GM18873 (cell line): ENCODE results near the gene PDRG1.
A peak's percentile ranks its signal among the peaks of the same experiment; 100 is the strongest.

Source experiments
- ATAC-seq: cut with Tn5 transposase; IDR thresholded peaks from one replicate; pipeline ENCODE4 v1.9.1; 2021; ENCODE audit warnings: mild to moderate bottlenecking, moderate library complexity, moderate number of reproducible peaks; ENCODE audit not compliant: unreplicated experiment, low FRiP score

Gene PDRG1

DNA sequence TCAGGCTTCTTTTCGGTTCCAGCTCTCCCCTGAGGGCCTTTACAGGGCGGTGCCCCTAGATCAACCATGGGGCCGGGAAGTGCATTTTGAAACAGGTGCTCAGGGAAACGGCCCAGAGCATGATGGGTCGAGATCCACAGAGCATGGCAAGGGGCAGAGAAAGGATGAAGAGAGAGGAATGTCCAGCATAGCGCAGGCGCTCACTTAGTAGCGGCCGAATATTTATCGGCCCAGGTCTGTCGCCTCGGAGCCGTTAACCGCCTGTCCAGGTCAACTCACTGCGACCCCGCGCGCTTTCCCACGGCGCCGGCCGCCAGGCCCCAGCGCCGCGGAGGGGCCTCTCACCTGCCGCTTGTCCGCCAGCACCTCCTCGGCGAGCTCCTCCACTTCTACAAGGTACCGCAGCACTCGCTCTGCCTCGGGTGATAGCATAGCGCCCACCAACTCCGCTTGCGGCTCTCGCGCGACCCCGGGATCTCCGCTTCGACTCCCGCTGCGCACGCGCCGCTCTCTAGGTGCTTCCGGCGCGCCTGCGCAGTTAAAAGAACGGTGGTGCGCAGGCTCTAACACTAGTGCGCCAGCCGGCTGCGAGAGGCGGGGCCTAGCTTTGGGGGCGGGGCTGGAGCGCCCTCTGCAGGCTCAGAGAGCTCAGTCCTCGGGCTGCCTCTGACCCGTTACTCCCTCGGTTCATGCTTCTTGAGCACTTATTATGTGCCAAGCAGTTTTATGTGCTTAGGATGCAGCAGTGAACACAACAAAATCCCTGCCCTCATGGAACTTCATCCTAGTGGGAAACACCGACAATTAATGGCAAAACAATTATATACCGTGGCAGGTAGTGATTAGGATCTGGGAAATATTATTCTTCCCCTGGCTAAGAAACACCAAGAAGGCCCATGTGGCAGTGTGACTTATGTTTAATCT lies at the start of gene PDRG1:
Gene PDRG1 (minus strand): TSS at position 517 of the 924 bp plus-strand sequence. CDS start 85 bp downstream, at position 432.
- peak; percentile 80 for ATAC-seq

DNA sequence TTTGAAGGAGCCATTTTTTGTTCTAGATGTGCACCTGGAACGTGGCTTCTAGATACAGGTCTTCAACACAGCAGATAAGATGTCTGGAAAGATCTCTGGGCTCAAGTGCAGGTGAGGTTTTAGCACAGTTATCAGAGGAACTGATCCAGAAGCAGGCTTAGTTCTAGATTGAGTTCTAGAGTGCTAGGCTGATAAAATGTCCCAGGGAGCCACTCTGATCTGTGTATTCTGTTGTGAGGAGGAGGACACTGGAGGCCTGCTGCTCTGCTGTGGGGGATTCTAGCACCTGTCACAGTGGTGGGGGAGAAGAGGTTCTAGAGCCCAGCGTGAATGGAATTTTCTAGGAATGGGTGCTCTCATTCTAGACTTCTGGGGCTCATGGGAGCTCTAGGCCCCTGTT lies 46.4 kb upstream of the PDRG1 start:
- no peak for ATAC-seq

DNA sequence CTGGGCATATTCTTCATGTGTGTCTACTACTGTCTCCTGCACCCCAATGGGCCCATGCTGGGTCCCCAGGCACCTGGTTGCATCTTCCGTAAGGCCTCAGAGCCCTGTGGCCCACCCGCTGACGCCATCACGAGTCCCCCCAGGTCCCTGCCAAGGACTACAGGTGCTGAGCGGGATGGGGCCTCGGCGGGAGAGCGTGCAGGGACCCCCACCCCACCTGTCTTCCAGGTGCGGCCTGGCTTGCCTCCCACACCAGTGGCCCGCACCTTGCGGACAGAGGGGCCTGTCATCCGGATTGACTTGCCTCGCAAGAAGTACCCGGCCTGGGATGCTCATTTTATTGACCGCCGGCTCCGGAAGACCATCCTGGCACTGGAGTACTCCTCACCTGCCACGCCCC lies 45.1 kb upstream of the PDRG1 start:
- ATAC-seq: no peak

DNA sequence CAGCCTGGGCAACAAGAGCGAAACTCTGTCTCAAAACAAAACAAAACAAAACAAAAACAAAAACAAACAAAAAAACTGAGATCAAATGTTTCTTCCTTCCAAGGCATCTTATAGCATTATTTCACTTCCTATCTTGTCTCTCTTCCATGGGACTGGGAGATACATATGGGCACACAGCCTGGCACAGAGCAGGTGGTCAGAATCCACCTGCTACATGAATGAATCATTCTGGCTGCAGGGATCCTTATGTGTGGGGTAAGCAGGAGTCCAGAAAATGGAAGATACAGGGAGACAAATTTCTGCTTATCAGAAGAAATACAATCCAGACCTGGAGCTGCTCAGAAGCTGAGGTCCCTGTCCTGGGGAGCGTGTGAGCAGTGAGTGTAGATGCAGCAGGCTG lies 40.2 kb upstream of the PDRG1 start:
- no peak for ATAC-seq

DNA sequence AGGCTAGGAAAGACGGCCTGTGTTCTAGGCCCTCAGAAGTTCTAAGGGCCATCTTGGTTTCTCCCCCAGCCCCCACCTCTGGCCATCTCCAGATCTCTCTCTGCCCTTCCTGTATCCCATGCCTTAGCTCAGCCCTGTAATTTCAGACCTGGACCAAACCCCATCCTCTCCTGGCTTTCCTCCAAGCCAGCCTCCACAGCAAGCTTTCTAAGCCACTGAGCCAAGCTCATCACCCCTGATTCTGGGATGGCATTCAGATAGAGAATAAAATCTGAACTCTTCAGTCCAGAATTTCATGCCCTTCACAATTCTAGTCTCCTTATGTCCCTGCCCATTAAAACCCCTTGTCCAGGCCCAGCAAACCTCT lies 39.5 kb upstream of the PDRG1 start:
- ATAC-seq: no peak

DNA sequence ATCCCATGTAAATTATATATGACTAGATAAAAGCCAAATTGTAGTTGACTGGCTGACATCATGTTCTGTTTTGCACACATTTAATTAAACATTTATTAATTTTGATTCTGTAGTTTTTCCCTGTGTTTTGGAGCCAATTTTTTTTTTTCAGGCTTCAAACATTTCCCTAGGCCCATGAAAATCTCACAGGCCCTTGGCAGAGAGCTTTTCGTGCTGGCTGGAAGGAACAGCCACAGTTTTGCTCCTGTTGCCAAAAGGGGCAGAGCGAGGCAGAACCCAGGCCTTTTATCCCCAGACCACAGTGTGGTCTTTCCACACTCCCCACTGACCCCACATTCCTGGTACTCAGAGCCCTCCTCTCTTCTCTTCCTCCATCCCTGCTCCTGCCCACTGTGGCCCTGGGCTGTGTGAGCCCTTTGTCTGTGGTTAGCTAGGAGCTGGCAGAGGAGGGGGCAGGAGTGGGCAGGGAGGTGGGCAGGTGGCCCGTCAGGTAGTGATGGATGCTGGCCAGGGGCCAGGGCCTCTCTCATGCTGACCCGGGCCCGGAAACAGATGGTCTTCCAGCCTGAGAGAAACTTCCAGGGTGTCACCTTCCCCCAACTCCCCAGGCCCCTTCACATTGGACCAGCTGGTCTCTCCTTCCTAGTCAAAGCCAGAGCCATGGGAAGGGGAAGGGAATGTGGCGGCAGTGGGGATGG lies 38.9 kb upstream of the PDRG1 start:
- no peak for ATAC-seq

DNA sequence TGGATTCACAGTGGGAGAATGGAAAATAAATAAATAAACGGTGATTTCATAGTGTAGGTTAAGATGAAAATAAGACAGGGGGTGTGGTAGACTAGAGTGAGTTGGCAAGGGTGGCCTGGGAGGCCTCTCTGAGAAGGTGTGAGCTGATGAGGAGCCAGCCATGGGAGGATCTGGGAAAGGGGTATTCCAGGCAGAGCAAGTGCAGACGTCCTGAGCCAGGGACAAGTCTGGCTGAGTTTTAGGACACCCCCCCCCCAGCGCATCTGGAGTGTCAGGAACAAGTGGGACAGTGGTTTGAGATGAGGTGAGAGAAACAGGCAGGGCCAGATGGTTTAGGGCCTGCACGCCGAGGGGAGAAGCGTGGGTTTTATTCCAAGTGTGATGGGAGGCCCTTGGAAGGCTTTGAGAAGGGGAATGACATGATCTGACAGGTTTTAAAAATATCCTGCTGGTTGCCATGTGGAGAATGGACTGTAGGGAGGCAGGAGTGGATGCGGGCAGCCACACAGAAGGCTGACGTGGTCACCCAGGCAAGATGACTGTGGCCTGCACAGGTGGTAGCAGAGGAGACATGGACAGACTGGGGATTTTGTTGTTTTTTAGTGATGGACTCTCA lies 37.3 kb upstream of the PDRG1 start:
- no peak for ATAC-seq

DNA sequence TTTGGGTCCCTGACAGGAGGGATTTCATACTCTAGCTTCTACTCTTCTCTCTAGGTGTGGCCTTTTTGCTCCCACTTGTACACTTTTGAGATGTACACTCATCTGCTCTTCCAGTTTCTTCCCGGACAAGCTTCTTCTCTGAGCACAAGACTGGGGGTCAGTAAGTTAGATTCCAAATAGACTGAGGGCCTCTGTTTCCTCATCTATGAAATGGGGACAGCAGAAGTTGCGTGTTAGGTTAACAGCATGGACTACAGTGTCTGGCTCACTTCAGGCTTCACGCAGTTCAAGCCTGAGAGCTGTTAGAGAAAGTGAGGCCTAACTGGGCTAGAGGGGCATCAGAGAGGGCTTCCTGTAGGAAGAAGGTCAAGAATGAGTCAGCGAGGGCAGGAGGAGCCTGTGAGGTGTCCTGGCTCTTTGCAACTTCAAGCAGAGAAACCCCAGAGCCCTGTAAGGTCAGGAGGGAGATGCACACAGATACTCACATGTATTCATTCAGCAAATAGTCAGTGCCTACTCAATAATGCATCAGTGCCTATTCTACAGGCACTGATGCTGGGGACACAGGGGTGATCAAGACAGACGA lies 36.7 kb upstream of the PDRG1 start:
- no peak for ATAC-seq

DNA sequence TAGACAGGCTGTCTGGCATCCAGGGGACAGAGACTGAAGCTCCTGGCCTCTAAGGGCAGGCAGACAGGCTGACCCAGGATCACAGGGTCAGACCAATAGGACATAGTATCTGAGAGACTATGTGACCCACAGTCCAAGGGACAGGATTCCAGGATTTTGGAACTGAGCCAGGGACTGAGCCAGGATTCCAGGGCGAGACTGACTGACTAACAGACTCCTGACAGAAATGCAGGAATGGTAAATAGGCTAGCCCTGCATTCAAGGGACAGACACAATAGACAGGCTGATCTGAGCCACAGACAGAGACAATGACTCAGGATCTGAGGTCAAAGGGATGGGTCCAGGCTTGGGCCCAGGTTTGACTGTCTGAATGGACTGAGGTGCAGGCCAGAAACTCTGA lies 35.9 kb upstream of the PDRG1 start:
- ATAC-seq: no peak

DNA sequence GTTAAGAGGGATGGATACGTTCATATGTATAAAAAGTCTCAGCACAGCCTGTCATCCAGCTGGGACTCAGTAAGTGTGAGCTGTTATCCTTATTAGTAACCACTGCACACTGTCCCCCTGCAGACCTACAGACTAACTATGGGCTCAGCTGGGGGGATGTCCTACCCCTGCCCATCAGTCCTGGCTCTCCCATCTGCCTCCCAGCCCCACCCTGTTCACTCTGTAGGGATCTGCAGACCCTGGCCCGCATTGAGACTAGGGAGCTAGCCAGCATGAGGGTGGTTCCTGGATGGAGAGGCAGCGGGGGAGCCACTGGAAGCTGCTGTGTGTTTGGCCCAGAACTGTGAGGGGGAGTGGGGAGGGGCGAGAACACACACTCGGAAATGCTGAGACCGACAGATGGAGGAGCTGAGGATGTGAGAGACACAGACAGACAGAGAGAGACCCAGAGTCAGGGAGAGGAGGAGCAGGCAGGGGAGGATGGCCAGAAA lies 33.2 kb upstream of the PDRG1 start:
- no peak for ATAC-seq

DNA sequence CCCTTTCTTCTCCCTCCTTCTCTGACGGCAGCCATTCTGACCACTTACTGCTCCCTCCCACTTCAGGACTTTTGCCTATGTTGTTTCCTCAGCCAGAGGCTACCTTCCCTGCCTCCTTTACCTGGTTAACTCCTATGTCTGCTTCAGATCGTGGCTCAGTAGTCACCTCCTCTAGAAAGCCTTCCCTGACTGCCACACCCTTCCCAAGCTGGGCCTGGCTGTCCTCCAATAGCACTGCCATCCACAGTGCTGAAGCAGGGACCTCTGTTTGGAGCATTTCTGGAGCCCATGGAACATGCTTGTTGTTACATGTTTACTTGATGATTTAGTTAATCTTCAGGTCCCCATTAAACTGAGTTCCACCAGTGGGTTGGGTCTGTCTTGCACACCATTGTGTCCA lies 29.9 kb upstream of the PDRG1 start:
- ATAC-seq: no peak

DNA sequence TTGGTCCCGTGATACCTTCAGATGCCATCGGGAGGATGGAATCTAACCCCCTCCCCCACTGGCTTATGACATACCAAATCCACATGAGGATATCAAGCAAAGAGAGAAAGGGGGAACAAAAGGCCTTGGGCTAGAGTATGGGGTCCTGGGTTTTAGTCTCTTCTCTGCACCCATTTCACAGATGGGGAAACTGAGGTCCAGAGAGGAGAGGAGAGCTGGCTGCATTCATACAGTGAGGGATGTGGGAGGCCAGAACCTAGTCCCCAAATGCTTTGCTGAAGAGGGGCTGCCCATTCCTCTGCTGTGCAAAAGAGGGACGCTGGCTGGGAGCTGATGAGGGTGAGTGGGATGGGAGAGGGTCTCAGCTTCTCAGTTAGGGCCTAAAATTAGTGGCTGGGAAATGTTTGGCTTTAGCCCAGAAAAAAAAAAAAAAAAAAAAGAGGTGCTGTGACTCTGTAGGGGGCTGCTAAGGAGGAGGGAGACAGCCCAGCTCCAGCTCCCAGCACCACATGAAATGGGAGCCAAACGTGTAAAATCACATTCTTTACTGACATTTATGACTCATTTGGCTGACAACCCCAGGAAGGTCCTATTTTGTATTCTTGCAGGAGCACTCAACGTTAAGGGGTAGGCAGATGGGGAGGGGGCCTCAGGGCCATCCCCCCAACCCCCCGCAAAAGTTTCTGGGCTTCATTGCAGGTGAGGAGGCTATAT lies 28.0 kb upstream of the PDRG1 start:
- no peak for ATAC-seq

DNA sequence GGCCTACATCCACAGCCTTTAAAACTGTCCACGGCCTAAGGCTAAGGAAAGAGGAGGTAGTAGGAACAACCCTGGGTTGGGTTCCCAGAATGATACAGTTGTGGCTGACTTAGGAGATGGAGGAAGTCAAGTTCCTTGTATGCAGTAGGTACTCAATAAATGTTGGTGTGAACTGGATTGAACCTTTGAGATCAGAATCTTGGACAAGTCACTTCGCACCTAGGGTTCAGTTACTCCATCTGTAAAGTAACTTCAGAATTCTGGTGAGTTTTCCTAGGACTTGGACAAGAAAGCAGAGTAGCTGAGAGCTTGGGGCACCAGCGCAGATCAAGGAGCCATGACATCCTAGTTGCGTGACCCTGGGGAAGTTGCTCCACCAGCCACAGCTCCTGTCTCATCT lies 25.2 kb upstream of the PDRG1 start:
- no peak for ATAC-seq

DNA sequence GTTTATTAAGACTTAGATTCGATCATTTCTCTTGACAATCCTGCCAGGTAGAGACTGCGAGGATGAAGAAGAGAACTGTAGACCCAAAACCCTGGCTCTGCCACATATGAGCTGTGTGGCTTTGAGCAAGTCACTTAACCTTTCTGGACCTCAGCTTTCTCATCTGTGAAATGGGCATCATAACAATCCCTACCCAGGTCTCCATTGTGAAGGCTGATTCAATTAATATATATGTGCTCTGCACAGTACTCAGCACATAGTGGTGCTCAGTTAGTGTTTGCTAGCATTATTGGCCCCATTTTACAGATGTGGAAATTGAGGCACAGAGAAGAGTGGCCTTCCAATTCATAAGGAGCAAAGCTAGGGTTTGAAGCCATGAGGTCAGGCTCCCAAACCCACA lies 24.0 kb upstream of the PDRG1 start:
- no peak for ATAC-seq

DNA sequence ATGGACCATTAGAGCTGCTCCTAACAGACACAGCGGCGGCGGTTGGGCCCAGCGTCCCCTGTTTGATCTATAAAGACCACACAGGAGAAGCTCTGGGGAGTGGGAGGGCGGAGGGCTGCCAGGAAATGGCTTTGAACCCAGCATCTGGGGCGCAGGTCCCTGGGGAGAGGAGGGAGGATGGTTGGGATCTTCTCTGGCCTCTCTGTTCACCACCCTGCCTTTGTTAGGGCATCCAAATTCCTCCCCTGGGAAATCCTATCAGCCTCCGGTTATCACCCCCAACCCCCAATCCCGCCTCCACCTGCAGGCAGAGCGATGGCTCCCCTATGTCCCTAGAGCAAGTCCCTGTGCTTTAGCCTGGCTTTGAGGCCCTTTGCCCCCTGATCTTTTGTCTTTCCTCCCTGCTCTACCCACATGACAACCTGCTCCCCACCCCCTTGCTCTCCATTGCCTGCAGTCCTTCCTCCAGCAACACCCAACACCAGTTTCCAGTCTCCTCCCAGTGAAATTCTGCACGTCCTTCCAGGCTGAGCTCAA lies 23.2 kb upstream of the PDRG1 start:
- no peak for ATAC-seq

DNA sequence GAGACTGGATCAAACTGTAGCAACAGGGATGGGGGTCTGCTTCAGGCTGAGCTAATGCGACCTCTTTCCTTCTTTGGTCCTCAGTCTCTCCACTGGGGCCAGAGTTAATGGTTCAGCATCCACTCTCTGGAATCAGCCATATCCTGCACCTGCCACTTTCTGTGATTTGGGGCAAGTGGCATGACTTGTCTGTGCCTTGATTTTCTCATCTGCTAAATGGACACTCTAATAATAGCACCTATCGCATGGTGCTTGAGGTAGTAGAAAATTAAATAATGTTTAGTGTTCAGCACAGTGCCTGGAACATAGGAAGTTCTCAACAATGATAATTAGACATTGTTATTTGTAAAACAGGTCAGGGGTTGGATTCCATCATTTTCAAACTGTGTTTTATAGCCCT lies 22.4 kb upstream of the PDRG1 start:
- ATAC-seq: no peak

DNA sequence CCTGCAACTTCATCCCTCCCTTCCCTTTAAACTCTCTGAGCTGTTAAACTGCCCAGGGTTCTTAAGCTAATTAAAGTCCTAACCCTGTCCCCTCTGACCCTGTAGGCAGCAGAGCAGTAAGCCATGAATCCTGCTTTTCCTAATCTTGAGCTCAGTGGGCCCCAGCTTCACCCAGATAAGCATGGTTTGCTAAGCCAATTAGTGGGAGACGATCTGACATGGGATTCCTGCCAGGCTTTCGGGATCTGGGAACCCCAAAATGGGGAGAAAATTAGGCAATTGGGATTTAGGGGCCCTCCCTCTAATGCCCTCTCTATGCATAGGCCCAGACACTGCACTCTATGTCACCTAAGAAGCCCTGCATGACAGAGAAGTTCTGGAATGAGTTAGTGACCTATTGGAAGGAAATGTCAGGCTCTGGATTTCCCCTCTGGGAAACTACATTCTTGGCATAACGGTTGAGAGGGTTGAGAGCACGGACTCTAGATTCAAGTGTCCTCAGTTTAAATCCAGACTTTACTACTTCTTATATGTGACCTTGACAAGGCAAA lies 20.7 kb upstream of the PDRG1 start:
- no peak for ATAC-seq

DNA sequence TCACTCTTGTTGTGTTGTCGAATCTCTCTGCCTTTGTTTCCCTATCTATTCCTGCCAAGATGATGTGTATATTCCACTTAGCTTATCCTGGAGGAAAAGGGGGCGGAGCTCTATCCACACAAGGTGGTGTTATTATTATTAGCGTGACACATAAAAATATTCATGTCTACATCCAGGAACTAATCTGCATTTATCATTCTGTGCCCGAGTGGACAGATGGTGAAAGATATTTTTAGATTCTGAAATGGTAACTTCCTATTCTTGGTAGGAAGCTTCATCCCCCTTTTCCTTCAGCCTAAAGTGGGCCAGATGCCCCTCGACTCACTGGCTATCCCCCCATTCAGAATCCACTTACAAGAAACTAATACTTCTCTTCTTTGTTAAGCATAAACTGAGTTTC lies 18.1 kb upstream of the PDRG1 start:
- ATAC-seq: no peak

DNA sequence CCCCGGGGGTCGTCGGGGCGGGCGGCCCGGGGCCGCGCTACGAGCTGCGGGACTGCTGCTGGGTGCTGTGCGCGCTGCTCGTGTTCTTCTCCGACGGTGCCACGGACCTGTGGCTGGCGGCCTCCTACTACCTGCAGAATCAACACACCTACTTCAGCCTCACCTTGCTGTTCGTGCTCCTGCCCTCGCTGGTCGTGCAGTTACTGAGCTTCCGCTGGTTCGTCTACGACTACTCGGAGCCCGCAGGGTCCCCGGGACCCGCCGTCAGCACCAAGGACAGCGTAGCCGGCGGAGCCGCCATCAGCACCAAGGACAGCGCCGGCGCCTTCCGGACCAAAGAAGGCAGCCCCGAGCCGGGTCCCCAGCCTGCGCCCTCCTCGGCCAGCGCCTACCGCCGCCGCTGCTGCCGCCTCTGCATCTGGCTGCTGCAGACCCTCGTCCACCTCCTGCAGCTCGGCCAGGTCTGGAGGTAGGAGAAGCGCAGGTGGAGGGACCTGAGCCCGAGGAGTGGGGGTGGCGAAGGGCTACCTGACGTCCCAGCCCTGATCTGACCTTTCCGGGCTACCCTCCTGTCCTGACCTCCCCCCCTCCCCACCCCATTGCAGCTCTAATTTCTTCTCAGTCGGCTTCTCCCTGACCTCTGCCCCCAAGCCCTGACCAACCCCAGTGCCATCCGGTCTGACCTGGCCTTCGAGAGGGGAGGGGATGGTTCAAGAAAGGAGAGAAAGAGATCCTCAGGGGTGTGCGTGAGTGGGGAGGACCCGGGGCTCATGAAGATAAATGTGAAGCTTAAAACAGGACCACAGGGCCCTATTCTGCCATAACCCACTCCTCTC lies 16.7 kb upstream of the PDRG1 start:
- no peak for ATAC-seq
